Measurements from ENCODE around the gene SORCS2.

DNA sequence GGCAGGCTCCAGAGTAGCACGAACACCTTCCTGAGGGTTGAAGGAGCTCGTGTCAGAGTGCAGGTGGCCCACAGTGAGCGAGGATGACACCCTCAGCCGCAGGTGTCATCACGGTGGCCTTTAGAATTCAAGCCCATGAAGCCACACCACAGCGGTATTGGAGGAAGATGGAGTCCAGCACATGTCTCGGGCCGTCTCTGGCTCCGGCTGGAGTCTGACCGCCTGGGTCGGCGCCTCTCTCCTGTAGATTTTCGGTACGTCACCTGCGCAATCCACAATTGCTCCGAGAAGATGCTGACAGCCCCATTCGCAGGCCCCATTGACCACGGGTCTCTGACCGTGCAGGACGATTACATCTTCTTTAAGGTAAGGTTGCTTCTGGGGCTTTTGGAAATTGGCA is 471.8 kb downstream of the SORCS2 start:
- TF ChIP-seq, protein P1, sequence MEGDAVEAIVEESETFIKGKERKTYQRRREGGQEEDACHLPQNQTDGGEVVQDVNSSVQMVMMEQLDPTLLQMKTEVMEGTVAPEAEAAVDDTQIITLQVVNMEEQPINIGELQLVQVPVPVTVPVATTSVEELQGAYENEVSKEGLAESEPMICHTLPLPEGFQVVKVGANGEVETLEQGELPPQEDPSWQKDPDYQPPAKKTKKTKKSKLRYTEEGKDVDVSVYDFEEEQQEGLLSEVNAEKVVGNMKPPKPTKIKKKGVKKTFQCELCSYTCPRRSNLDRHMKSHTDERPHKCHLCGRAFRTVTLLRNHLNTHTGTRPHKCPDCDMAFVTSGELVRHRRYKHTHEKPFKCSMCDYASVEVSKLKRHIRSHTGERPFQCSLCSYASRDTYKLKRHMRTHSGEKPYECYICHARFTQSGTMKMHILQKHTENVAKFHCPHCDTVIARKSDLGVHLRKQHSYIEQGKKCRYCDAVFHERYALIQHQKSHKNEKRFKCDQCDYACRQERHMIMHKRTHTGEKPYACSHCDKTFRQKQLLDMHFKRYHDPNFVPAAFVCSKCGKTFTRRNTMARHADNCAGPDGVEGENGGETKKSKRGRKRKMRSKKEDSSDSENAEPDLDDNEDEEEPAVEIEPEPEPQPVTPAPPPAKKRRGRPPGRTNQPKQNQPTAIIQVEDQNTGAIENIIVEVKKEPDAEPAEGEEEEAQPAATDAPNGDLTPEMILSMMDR (IDR thresholded peaks at IDR 0.05), result no peak
- TF ChIP-seq POLR2A (IDR thresholded peaks at IDR 0.05), result no peak

Measured in Peyer's patch (tissue), 4 donors.